Naive B cell (primary cell): ENCODE data around the gene RIN1. TPM values are rescaled to one million over a fixed set of nuclear protein-coding genes. Genes with fewer than 3 reads are reported as not detected.
"Not testable (repeated sequence)": the region's sequence is repeated elsewhere in the genome, so short reads cannot be mapped to it uniquely, and the experiment has no call there.

Experiments used
- ATAC-seq, 2 donors: fragments of 150-1000 bp; cut with Tn5 transposase; 2 replicates each; pipeline ENCODE4 v1.10.0; 2021; ENCODE audit warnings: low read depth in 2 of 2, mild to moderate bottlenecking in 2 of 2, moderate library complexity in 2 of 2
- DNase-seq: peaks from one replicate; pipeline ENCODE4 v3.0.0; 2022
- H3K27ac Mint-ChIP-seq, 6 donors: one replicate each; pipeline ENCODE4 v1.8.0; 2020 to 2022; ENCODE audit warnings: mild to moderate bottlenecking in 6 of 6, mixed read lengths in 6 of 6, moderate library complexity in 5 of 6, inconsistent platforms in 2 of 6
- H3K27me3 Mint-ChIP-seq, 3 donors: one replicate each; pipeline ENCODE4 v1.8.0; 2021 to 2022; ENCODE audit warnings: mixed read lengths in 3 of 3, mild to moderate bottlenecking in 1 of 3
- H3K36me3 Mint-ChIP-seq, 2 donors: one replicate each; pipeline ENCODE4 v1.8.0; 2020 to 2022; ENCODE audit warnings: mixed read lengths in 2 of 2, inconsistent platforms in 1 of 2, mild to moderate bottlenecking in 1 of 2
- H3K4me1 Mint-ChIP-seq, 3 donors: one replicate each; pipeline ENCODE4 v1.8.0; 2020 to 2022; ENCODE audit warnings: mixed read lengths in 3 of 3, inconsistent platforms in 1 of 3, mild to moderate bottlenecking in 1 of 3, moderate library complexity in 1 of 3
- H3K4me3 Mint-ChIP-seq, 8 donors: one replicate each; pipeline ENCODE4 v1.8.0; 2020 to 2022; ENCODE audit warnings: mild to moderate bottlenecking in 8 of 8, mixed read lengths in 8 of 8, moderate library complexity in 8 of 8, inconsistent platforms in 2 of 8
- H3K9me3 Mint-ChIP-seq, 7 donors: one replicate each; pipeline ENCODE4 v1.8.0; 2020 to 2022; ENCODE audit warnings: mixed read lengths in 7 of 7, mild to moderate bottlenecking in 5 of 7, inconsistent platforms in 2 of 7, moderate library complexity in 1 of 7
- polyA plus RNA-seq, 6 donors: library from polyadenylated mRNA; unstranded; fragments of 300-500 nt; fragmentation: Illumina TruSeq; gene quantifications; one replicate each; pipeline ENCODE4 v1.2.3, GENCODE V29; 2021; ENCODE audit warnings: low read depth in 6 of 6

RIN1 gene
- polyA plus RNA-seq, 6 donors from 2014 or later = 0.11 to 3.1 (median 0.51) TPM; not detected in 3

DNA sequence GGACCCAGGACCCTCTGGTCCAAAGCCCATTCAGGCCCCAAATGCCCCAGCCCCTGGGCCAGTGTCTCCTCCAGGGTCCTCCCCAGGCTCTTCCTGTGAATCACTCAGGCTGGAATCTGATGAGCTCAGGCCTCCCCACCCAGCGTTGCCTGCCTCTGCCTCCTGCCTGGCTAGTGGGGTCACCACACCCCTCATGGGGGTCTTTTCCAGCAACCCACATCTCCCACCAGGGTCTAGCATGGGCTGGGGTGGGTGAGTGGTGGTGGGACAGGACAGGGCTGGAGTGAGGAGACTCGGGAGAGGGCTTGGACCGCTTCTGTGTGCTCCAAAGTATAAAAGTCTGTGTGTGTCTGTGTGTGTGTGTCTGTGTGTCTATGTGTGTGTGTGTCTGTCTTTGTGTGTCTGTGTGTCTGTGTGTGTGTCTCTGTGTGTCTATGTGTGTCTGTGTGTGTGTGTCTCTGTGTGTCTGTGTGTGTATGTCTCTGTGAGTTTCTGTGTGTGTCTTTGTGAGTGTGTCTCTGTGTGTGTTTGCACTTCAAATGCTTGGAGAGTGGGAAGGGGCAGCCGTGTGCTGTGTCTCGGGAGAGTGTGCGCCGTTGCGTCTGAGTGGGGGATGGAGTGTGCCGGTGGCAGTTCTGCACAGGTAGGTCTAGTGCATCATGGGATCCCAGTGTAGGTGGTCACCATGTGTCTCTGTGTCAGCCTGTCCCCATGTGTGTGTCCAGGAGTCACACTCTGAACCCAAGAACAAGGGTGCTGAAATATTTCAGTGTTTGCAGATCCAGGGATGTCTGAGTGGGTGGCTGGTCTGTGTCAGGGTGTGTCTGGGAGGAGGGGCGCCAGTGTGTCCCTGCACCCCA lies 8.8 kb downstream of the RIN1 start:
- Mint-ChIP-seq H3K27me3 (peaks cover 0 to 10% (median 8%) of the 10 kb centered on the region in 3 donors), H3K4me1 (peaks cover 21 to 34% (median 22%) of the 10 kb centered on the region in 3 donors), H3K36me3 (no peaks in the 10 kb centered on the region), H3K9me3 (no peaks in the 10 kb centered on the region), H3K27ac (no peak overlapping the region), H3K4me3 (peak overlapping the region in 2 of 8 donors; percentile 66 to 81)
- DNase-seq (no peak), ATAC-seq (no peak)

DNA sequence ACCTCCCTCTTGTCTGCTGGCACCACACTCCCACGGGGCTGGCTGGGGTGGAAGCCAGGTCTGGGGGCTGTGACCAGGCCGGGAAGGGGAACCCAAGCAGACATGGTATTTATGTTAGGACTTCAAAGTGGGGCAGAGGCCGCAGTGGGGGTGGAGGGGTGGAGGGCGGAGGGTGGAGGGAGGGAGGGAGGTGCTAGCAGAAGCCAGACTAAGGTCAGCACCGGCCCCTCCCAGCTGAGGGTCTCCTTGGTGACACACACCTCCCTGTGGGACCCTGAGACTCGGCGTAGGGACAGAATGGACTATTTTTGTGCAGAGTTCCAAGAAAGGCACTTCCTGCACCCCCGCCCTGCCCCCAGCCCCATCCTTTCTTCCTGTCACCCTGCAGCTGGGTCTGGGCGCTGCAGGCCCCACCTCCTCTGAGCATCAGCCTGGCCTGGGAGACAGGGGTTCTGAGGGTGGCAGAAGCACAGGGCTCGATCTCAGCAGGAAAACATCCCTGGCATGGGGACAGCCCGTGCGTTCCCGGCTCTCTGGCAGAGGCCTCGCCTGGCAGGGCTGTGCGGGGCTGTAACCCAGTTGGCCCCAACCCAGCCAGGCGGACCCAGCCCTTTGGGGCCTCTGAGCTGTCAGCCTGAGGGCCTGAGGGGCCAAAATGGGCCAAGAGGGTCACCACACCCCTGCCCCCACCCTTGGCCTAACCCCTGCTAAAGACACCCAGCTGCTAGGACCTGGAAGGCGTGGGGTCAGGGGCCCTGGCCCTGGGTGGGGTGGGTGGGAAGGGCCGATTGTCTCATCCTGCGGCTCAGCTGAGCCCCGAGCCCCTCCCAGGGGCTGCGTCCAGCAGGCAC lies 9.7 kb downstream of the RIN1 start:
- H3K4me3 Mint-ChIP-seq = no peak overlapping the region

DNA sequence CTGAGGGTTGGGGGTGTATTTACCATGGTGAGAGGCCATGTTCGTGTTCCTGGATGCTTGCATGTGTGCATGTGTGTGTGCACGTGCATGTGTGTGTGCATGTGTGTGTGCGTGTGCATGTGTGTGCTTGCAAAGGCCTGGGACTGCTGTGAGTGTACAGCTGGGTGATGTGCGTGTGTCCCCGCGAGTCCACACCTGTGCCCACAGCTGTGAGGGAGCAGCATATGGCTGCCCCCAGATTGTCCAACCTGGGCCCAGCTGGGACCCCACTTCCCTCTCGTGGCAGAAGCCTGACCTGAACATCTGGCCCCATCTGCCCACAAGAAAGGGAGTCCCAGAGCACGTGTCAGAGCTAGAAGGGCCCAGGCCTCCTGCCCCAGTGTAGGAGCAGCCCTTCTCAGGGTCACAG lies 11.0 kb downstream of the RIN1 start:
- peaks cover 0 to 12% (median 8%) of the 10 kb centered on the region in 3 donors for H3K27me3 Mint-ChIP-seq
- no peak for ATAC-seq
- H3K36me3 Mint-ChIP-seq = no peaks in the 10 kb centered on the region
- H3K4me3 Mint-ChIP-seq = no peak overlapping the region
- peak overlapping the region in 1 of 6 donors; percentile 79 for H3K27ac Mint-ChIP-seq
- no peak for DNase-seq
- H3K4me1 Mint-ChIP-seq = peaks cover 21 to 35% (median 22%) of the 10 kb centered on the region in 3 donors
- H3K9me3 Mint-ChIP-seq = peaks cover 0 to 1% (median 0%) of the 10 kb centered on the region in 7 donors

More for the DNA sequence above, 9.7 kb downstream of the RIN1 start:
- Mint-ChIP-seq H3K4me1 (peaks cover 21 to 35% (median 22%) of the 10 kb centered on the region in 3 donors), H3K27ac (no peak overlapping the region), H3K27me3 (peaks cover 0 to 12% (median 8%) of the 10 kb centered on the region in 3 donors), H3K36me3 (no peaks in the 10 kb centered on the region), H3K9me3 (no peaks in the 10 kb centered on the region)
- ATAC-seq (no peak), DNase-seq (no peak)

DNA sequence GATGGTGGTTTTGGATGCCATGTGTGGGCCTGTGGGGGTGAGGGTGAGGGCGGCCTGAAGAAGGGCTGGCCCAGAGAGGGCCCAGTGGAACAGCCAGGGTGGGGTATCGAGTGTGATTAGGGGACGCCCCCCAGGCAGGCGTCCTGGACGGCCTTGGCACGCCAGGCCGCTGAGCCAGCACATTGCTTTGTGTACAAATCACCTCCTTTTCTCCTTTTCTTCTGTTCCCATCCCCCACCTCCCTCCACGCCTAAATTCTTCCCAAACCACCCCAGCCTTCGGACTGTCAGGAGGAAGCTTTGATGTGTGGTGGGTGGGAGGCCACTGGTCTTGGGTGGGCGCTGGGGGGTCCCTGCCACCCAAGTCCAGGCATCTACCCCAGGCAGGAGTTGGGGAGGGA lies 11.6 kb downstream of the RIN1 start:
- no peaks in the 10 kb centered on the region for H3K36me3 Mint-ChIP-seq
- peaks cover 21 to 35% (median 26%) of the 10 kb centered on the region in 3 donors for H3K4me1 Mint-ChIP-seq
- H3K27ac Mint-ChIP-seq = peak overlapping the region in 1 of 6 donors; percentile 89
- H3K4me3 Mint-ChIP-seq = peak overlapping the region in 1 of 8 donors; percentile 57
- peaks cover 0 to 12% (median 8%) of the 10 kb centered on the region in 3 donors for H3K27me3 Mint-ChIP-seq
- ATAC-seq (no peak), DNase-seq (no peak)
- peaks cover 0 to 5% (median 0%) of the 10 kb centered on the region in 7 donors for H3K9me3 Mint-ChIP-seq

DNA sequence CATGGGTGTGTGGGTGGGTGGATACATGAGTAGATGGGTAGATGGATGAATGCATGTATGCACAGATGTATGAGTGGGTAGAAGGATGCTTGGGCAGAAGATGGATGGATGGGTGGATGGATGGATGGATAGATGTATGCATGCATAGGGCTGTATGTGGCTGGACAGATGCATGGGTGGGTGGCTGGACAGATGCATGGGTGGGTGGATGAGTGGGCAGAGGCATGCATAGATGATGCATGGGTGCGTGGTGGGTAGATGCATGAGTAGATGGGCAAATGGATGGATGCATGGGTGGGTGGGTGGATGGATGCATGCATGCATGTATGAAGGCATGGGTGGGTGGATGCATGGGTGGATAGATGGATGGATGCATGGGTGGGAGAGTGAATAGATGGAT lies 12.6 kb downstream of the RIN1 start:
- Mint-ChIP-seq H3K27me3 (peaks cover 0 to 12% (median 8%) of the 10 kb centered on the region in 3 donors), H3K4me1 (peaks cover 29 to 42% (median 35%) of the 10 kb centered on the region in 3 donors), H3K36me3 (no peaks in the 10 kb centered on the region), H3K4me3 (no peak overlapping the region), H3K9me3 (peaks cover 0 to 5% (median 0%) of the 10 kb centered on the region in 7 donors), H3K27ac (no peak overlapping the region)
- no peak for ATAC-seq
- DNase-seq = no peak

DNA sequence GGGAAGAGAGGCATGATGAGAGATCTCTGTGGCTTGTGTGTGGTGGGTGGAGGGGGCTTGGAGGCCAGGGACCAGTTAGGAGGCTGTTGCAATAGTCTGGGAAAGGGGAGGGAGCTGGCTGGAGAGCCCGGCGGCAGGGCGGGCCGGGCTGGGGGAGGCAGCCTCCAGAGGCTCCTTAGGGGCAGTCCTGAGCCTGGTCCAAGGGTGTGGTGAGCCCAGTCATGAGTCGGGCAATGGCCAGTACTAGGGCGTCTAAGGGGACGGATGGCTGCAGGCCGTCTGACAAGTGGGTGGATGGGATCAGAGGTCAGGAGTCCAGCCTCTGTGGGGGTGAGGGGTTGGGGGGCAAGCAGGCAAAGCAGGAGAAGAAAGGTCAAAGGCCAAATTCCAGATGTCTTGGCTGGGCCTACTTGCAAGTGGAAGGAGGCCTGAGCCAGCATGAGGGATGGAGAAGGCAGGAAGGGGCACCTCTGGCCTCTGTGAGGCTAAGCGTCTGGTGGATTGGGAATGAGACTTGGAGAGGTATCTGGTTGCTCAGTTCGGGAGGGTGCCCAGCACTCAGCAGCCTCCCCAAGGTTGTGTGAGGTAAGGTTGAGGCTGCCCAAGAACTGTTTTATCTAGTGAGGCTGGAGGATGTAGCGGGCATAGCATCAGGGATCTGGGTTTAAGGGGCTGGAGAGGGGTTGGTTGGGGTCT lies 13.4 kb downstream of the RIN1 start:
- no peaks in the 10 kb centered on the region for H3K36me3 Mint-ChIP-seq
- no peak for ATAC-seq
- no peak overlapping the region for H3K27ac Mint-ChIP-seq
- no peak for DNase-seq
- H3K4me3 Mint-ChIP-seq = no peak overlapping the region
- H3K4me1 Mint-ChIP-seq = peaks cover 31 to 44% (median 35%) of the 10 kb centered on the region in 3 donors
- peaks cover 0 to 5% (median 0%) of the 10 kb centered on the region in 7 donors for H3K9me3 Mint-ChIP-seq
- H3K27me3 Mint-ChIP-seq = peaks cover 0 to 12% (median 8%) of the 10 kb centered on the region in 3 donors

DNA sequence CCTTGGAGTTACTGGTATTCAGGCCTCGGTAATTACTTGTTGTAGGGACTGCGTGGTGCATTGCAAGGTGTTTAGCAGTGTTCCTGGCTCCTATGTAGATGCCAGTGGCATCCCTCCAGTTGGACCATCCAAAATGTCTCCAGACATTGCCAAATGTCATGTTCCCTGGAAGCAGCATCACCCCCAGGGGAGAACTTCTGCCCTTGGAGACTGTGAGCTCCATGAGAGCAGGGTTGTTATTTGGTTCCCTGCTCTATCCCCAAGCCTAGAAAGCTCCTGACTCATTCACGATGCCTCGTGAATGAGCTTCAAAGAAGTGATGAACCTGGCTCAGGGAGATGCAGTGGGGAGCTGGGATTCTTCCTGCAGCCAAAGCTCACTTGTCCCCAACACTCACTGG lies 14.6 kb downstream of the RIN1 start:
- ATAC-seq = no peak
- H3K27ac Mint-ChIP-seq = no peak overlapping the region
- peaks cover 0 to 5% (median 0%) of the 10 kb centered on the region in 3 donors for H3K27me3 Mint-ChIP-seq
- DNase-seq = no peak
- no peaks in the 10 kb centered on the region for H3K36me3 Mint-ChIP-seq
- H3K9me3 Mint-ChIP-seq = peaks cover 0 to 5% (median 0%) of the 10 kb centered on the region in 7 donors
- peaks cover 33 to 43% (median 35%) of the 10 kb centered on the region in 3 donors for H3K4me1 Mint-ChIP-seq
- H3K4me3 Mint-ChIP-seq = no peak overlapping the region

DNA sequence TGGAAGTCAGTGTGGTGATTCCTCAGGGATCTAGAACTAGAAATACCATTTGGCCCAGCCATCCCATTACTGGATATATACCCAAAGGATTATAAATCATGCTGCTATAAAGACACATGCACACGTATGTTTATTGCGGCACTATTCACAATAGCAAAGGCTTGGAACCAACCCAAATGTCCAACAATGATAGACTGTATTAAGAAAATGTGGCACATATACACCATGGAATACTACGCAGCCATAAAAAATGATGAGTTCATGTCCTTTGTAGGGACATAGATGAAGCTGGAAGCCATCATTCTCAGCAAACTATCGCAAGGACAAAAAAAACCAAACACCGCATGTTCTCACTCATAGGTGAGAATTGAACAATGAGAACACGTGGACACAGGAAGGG lies 15.5 kb downstream of the RIN1 start:
- H3K27me3 Mint-ChIP-seq, H3K4me3 Mint-ChIP-seq, H3K27ac Mint-ChIP-seq, H3K9me3 Mint-ChIP-seq, DNase-seq, ATAC-seq, H3K36me3 Mint-ChIP-seq: not testable (repeated sequence)
- H3K4me1 Mint-ChIP-seq = peaks cover 31 to 39% (median 36%) of the 10 kb centered on the region in 3 donors

DNA sequence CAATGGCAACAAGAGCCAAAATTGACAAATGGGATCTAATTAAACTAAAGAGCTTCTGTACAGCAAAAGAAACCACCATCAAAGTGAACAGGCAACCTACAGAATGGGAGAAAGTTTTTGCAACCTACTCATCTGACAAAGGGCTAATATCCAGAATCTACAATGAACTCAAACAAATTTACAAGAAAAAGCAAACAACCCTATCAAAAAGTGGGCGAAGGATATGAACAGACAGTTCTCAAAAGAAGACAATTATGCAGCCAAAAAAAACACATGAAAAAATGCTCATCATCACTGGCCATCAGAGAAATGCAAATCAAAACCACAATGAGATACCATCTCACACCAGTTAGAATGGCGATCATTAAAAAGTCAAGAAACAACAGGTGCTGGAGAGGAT lies 15.9 kb downstream of the RIN1 start:
- H3K4me1 Mint-ChIP-seq = peaks cover 35 to 41% (median 36%) of the 10 kb centered on the region in 3 donors
- not testable (repeated sequence) for H3K27ac Mint-ChIP-seq, H3K4me3 Mint-ChIP-seq, H3K9me3 Mint-ChIP-seq, H3K36me3 Mint-ChIP-seq, DNase-seq, ATAC-seq, H3K27me3 Mint-ChIP-seq

DNA sequence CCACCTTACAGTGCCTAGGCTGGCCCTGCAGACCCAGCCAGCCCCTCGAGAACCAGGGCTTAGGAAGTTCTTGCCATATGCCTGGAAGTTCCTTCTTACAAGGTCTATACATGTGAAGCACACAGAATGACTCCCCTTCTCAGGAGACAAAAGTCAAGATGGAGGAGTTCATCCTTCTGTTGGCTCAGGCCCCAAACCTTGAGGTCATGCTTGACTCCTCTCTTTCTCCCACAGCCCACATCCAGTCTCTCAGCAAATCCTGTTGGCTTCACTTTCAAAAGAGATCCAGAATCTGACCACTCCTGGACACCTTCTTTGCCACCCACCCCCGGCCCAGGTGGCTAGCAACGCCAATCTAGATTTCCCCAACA lies 17.6 kb downstream of the RIN1 start:
- peak overlapping the region in 7 of 8 donors; percentile 46 to 92 (median 86) for H3K4me3 Mint-ChIP-seq
- no peak for ATAC-seq
- H3K4me1 Mint-ChIP-seq = peaks cover 45 to 49% (median 47%) of the 10 kb centered on the region in 3 donors

DNA sequence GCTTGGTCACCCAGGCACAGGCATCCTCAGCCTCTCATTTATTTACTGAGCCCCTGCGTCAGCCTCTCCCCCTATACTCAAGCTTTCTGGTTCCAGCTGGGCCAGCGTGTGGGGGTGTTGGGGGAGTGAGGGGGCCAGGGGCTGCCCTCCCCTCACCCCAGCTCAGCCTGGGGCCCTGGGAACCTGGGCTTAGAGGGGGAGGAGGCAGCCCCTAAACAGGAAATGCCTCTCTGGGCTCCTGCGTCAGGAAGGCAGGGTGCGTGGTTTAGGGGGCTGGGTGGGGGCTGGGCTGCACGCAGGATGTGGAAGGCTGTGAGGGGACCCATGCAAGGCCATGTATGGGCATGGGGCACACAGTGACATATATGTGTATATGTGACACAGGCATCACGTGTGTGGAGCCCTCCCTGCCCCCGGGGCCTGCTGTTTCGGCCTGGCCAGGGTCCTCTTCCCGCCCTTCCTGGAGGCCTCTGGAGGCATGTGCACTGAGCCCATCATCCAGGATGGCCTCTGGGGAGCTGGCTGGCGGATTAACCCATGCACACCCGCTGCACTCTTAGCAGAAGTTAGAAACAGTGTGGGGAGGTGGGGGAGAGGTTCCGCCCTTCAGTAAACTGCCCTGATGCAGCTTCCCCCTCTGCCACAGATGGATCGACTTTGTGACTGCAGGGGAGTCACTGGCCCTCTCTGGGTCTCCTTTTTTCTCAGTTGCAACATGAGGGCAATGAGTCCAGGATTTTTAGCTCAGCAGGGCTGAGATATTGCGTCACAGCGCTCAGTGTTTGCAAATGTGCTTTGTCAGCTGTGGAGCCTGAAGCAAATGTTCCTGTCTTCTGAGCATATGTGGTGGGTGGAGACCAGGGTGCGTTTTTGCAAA lies 18.3 kb downstream of the RIN1 start:
- H3K27ac Mint-ChIP-seq = peak overlapping the region; percentile 93 to 98 (median 98)
- H3K27me3 Mint-ChIP-seq = peaks cover 0 to 5% (median 0%) of the 10 kb centered on the region in 3 donors
- peak; percentile 77 for DNase-seq
- peak overlapping the region; percentile 62 to 92 (median 86) for H3K4me3 Mint-ChIP-seq
- ATAC-seq = peak; percentile 85 to 87
- no peaks in the 10 kb centered on the region for H3K36me3 Mint-ChIP-seq
- peaks cover 39 to 53% (median 48%) of the 10 kb centered on the region in 3 donors for H3K4me1 Mint-ChIP-seq
- H3K9me3 Mint-ChIP-seq = peaks cover 0 to 5% (median 0%) of the 10 kb centered on the region in 7 donors

More for the DNA sequence above, 17.6 kb downstream of the RIN1 start:
- no peak for DNase-seq
- H3K36me3 Mint-ChIP-seq = no peaks in the 10 kb centered on the region
- peaks cover 0 to 5% (median 0%) of the 10 kb centered on the region in 3 donors for H3K27me3 Mint-ChIP-seq
- peak overlapping the region; percentile 93 to 98 (median 98) for H3K27ac Mint-ChIP-seq
- peaks cover 0 to 5% (median 0%) of the 10 kb centered on the region in 7 donors for H3K9me3 Mint-ChIP-seq

DNA sequence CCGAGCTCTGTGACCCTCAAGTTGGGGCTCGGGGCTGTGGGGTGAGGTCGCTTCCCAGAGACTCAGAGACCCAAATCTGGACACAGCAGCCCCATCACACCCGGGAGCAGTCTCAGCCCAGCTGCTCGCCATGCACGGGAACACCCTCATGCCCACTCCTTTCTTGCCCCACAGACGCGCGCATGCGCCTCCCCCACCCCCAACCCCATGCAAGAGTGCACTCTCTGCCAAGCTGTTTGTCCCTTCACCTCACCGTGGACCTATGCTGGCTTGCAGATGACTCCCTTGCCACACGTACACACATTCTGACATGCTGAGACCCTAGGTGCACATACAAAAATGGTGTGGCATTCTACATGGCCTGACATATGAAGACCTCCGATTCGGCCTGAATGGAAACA lies 18.9 kb downstream of the RIN1 start:
- H3K36me3 Mint-ChIP-seq = no peaks in the 10 kb centered on the region
- H3K27me3 Mint-ChIP-seq = peaks cover 0 to 1% (median 0%) of the 10 kb centered on the region in 3 donors
- ATAC-seq (peak; percentile 25 to 29), DNase-seq (peak; percentile 59)
- peaks cover 35 to 54% (median 51%) of the 10 kb centered on the region in 3 donors for H3K4me1 Mint-ChIP-seq
- peak overlapping the region; percentile 62 to 92 (median 86) for H3K4me3 Mint-ChIP-seq
- peak overlapping the region; percentile 93 to 98 (median 98) for H3K27ac Mint-ChIP-seq
- peaks cover 0 to 5% (median 0%) of the 10 kb centered on the region in 7 donors for H3K9me3 Mint-ChIP-seq
